Type B pancreatic cell (in vitro differentiated cells): ENCODE measurements around the gene BAHD1. TPM values are rescaled to one million over a fixed set of nuclear protein-coding genes. Genes with fewer than 3 reads are reported as not detected.
A peak's percentile ranks its signal among the peaks of the same experiment; 100 is the strongest.

Experiments used
- DNase-seq: peaks from one replicate; pipeline ENCODE4 v3.0.0; 2021; ENCODE audit warnings: mixed read lengths; ENCODE audit not compliant: unreplicated experiment; ENCODE audit errors: extremely low spot score
- H3K27ac Mint-ChIP-seq: 2 replicates; pipeline ENCODE4 v1.8.0; 2021; ENCODE audit warnings: mild to moderate bottlenecking, mixed read lengths
- H3K27me3 Mint-ChIP-seq: 2 replicates; pipeline ENCODE4 v1.8.0; 2021; ENCODE audit warnings: mixed read lengths
- H3K36me3 Mint-ChIP-seq: 2 replicates; pipeline ENCODE4 v1.8.0; 2021; ENCODE audit warnings: mixed read lengths
- H3K4me1 Mint-ChIP-seq: one replicate; pipeline ENCODE4 v1.8.0; 2021; ENCODE audit warnings: mixed read lengths; ENCODE audit not compliant: unreplicated experiment
- H3K4me3 Mint-ChIP-seq: 2 replicates; pipeline ENCODE4 v1.8.0; 2021; ENCODE audit warnings: mild to moderate bottlenecking, mixed read lengths
- H3K9me3 Mint-ChIP-seq: 2 replicates; pipeline ENCODE4 v1.8.0; 2021; ENCODE audit warnings: mixed read lengths
- CTCF ChIP-seq: fragments of 200-600 bp; sonication (generic); conservative IDR thresholded peaks from 2 replicates; pipeline ENCODE4 v1.5.0; 2021; ENCODE audit warnings: antibody characterized with exemption, mild to moderate bottlenecking
- total RNA-seq: library from RNA; stranded (reverse); gene quantifications from 2 replicates; pipeline ENCODE4 v1.2.1, GENCODE V29; 2021; ENCODE audit warnings: low replicate concordance

Gene BAHD1
- total RNA-seq, 1 donor from 2014 or later = 21.6 TPM

- no peak for DNase-seq
- Mint-ChIP-seq H3K27ac (peak overlapping the region; percentile 97), H3K36me3 (no peaks in the 10 kb centered on the region), H3K4me1 (peaks cover 31% of the 10 kb centered on the region), H3K4me3 (peak overlapping the region; percentile 99), H3K27me3 (peaks cover 79% of the 10 kb centered on the region), H3K9me3 (no peaks in the 10 kb centered on the region)
- TF ChIP-seq CTCF = no peak
Observed at GRCh38 chr15:40439461-40439959, 1.2 kb upstream of the BAHD1 start.

GRCh38 chr15:40439960-40440742 is 602 bp upstream of the BAHD1 start:
- H3K27ac Mint-ChIP-seq = peak overlapping the region; percentile 97
- peaks cover 38% of the 10 kb centered on the region for H3K4me1 Mint-ChIP-seq
- H3K27me3 Mint-ChIP-seq = peaks cover 72% of the 10 kb centered on the region
- H3K36me3 Mint-ChIP-seq = no peaks in the 10 kb centered on the region
- peak overlapping the region; percentile 99 for H3K4me3 Mint-ChIP-seq
- H3K9me3 Mint-ChIP-seq = no peaks in the 10 kb centered on the region
- TF ChIP-seq CTCF = peak; percentile 16
- DNase-seq = no peak

- Mint-ChIP-seq H3K4me3 (peak overlapping the region; percentile 91), H3K4me1 (peaks cover 40% of the 10 kb centered on the region), H3K36me3 (no peaks in the 10 kb centered on the region), H3K27me3 (peaks cover 55% of the 10 kb centered on the region), H3K9me3 (no peaks in the 10 kb centered on the region), H3K27ac (peak overlapping the region; percentile 80)
- TF ChIP-seq CTCF = peak; percentile 27
- DNase-seq = no peak
Observed at GRCh38 chr15:40441565-40442531, 1.1 kb downstream of the BAHD1 start.

GRCh38 chr15:40443255-40443654 is 2.5 kb downstream of the BAHD1 start:
- Mint-ChIP-seq H3K4me1 (peaks cover 40% of the 10 kb centered on the region), H3K4me3 (peak overlapping the region; percentile 91), H3K36me3 (no peaks in the 10 kb centered on the region), H3K27me3 (peaks cover 41% of the 10 kb centered on the region), H3K9me3 (no peaks in the 10 kb centered on the region), H3K27ac (peak overlapping the region; percentile 51)
- no peak for DNase-seq
- no peak for TF ChIP-seq CTCF

- H3K27me3 Mint-ChIP-seq = peaks cover 35% of the 10 kb centered on the region
- peak overlapping the region; percentile 91 for H3K4me3 Mint-ChIP-seq
- no peaks in the 10 kb centered on the region for H3K36me3 Mint-ChIP-seq
- no peak for DNase-seq
- H3K4me1 Mint-ChIP-seq = peaks cover 40% of the 10 kb centered on the region
- H3K27ac Mint-ChIP-seq = peak overlapping the region; percentile 51
- no peaks in the 10 kb centered on the region for H3K9me3 Mint-ChIP-seq
- no peak for TF ChIP-seq CTCF
Observed at GRCh38 chr15:40443846-40444245, 3.1 kb downstream of the BAHD1 start.
